T-helper 17 cell (primary cell): ENCODE data around the gene INCA1. TPM values are rescaled to one million over a fixed set of nuclear protein-coding genes. Genes with fewer than 3 reads are reported as not detected.

Experiments
- ATAC-seq: fragments of 150-1000 bp; cut with Tn5 transposase; 2 replicates; pipeline ENCODE4 v1.10.0; 2021; ENCODE audit warnings: mild to moderate bottlenecking, moderate library complexity
- DNase-seq, 3 donors: peaks; one replicate each; pipeline versions ENCODE4 v3.0.0 to v3.0.0-alpha.2; 2020 to 2021
- H3K9me3 ChIP-seq: one replicate; pipeline ENCODE4 v1.7.0; 2013; ENCODE audit warnings: low read length, mild to moderate bottlenecking; ENCODE audit not compliant: control insufficient read depth, poor library complexity, severe bottlenecking
- H3K27ac Mint-ChIP-seq: one replicate; pipeline ENCODE4 v1.8.0; 2022; ENCODE audit warnings: mild to moderate bottlenecking, moderate library complexity, mixed read lengths
- H3K27me3 Mint-ChIP-seq: one replicate; pipeline ENCODE4 v1.8.0; 2022; ENCODE audit warnings: mixed read lengths
- H3K36me3 Mint-ChIP-seq: one replicate; pipeline ENCODE4 v1.8.0; 2022; ENCODE audit warnings: low read depth, mixed read lengths
- H3K4me1 Mint-ChIP-seq: one replicate; pipeline ENCODE4 v1.8.0; 2022; ENCODE audit warnings: mild to moderate bottlenecking, mixed read lengths
- H3K4me3 Mint-ChIP-seq: one replicate; pipeline ENCODE4 v1.8.0; 2022; ENCODE audit warnings: mild to moderate bottlenecking, moderate library complexity, mixed read lengths
- total RNA-seq, 4 donors: library from RNA in 2 of 4; stranded (reverse) in 2 of 4; gene quantifications; one replicate each; pipeline ENCODE4 v1.2.3 and lab custom pipeline; 2022 to 2026

The INCA1 gene
- total RNA-seq, 2 donors from 2014 or later = not detected

- ATAC-seq (no peak), DNase-seq (no peak)
- no peaks in the 10 kb centered on the region for H3K9me3 ChIP-seq
- Mint-ChIP-seq H3K4me3 (no peak overlapping the region), H3K27me3 (no peaks in the 10 kb centered on the region), H3K4me1 (peaks cover 8% of the 10 kb centered on the region), H3K36me3 (peaks cover 2% of the 10 kb centered on the region), H3K27ac (no peak overlapping the region)
Measured at GRCh38 chr17:4959261-4959965, 37.9 kb downstream of the INCA1 start.

- Mint-ChIP-seq H3K4me1 (peaks cover 8% of the 10 kb centered on the region), H3K27me3 (no peaks in the 10 kb centered on the region), H3K4me3 (no peak overlapping the region), H3K36me3 (peaks cover 2% of the 10 kb centered on the region), H3K27ac (no peak overlapping the region)
- ATAC-seq = no peak
- DNase-seq = no peak
- H3K9me3 ChIP-seq = no peaks in the 10 kb centered on the region
Measured at GRCh38 chr17:4958102-4958501, 39.2 kb downstream of the INCA1 start.

GRCh38 chr17:4956493-4957061 lies 40.7 kb downstream of the INCA1 start:
- no peak overlapping the region for H3K27ac Mint-ChIP-seq
- peaks cover 8% of the 10 kb centered on the region for H3K4me1 Mint-ChIP-seq
- peaks cover 2% of the 10 kb centered on the region for H3K36me3 Mint-ChIP-seq
- peak; percentile 28 for ATAC-seq
- H3K27me3 Mint-ChIP-seq = no peaks in the 10 kb centered on the region
- no peak overlapping the region for H3K4me3 Mint-ChIP-seq
- DNase-seq = no peak
- H3K9me3 ChIP-seq = no peaks in the 10 kb centered on the region

- H3K36me3 Mint-ChIP-seq = no peaks in the 10 kb centered on the region
- no peak overlapping the region for H3K27ac Mint-ChIP-seq
- DNase-seq (no peak), ATAC-seq (no peak)
- no peak overlapping the region for H3K4me3 Mint-ChIP-seq
- peaks cover 16% of the 10 kb centered on the region for H3K4me1 Mint-ChIP-seq
- no peaks in the 10 kb centered on the region for H3K9me3 ChIP-seq
- no peaks in the 10 kb centered on the region for H3K27me3 Mint-ChIP-seq
Measured at GRCh38 chr17:4955091-4955490, 42.2 kb downstream of the INCA1 start.

- DNase-seq (no peak), ATAC-seq (no peak)
- H3K4me3 Mint-ChIP-seq = peak overlapping the region; percentile 28
- H3K27ac Mint-ChIP-seq = no peak overlapping the region
- H3K36me3 Mint-ChIP-seq = no peaks in the 10 kb centered on the region
- no peaks in the 10 kb centered on the region for H3K9me3 ChIP-seq
- no peaks in the 10 kb centered on the region for H3K27me3 Mint-ChIP-seq
- peaks cover 18% of the 10 kb centered on the region for H3K4me1 Mint-ChIP-seq
Measured at GRCh38 chr17:4953451-4953961, 43.8 kb downstream of the INCA1 start.

- peaks cover 22% of the 10 kb centered on the region for H3K4me1 Mint-ChIP-seq
- no peak for ATAC-seq
- peak overlapping the region; percentile 21 for H3K4me3 Mint-ChIP-seq
- peak overlapping the region; percentile 79 for H3K27ac Mint-ChIP-seq
- H3K9me3 ChIP-seq = no peaks in the 10 kb centered on the region
- H3K27me3 Mint-ChIP-seq = no peaks in the 10 kb centered on the region
- H3K36me3 Mint-ChIP-seq = peaks cover 7% of the 10 kb centered on the region
- DNase-seq = no peak
Measured at GRCh38 chr17:4951486-4951885, 45.8 kb downstream of the INCA1 start.

- no peaks in the 10 kb centered on the region for H3K9me3 ChIP-seq
- Mint-ChIP-seq H3K27ac (peak within 1 kb of the TSS; percentile 79), H3K4me1 (peaks cover 23% of the 10 kb centered on the region), H3K27me3 (no peaks in the 10 kb centered on the region), H3K4me3 (peak within 1 kb of the TSS; percentile 100), H3K36me3 (peaks cover 7% of the 10 kb centered on the region)
- DNase-seq (no peak), ATAC-seq (no peak)
Measured at GRCh38 chr17:4950746-4951204, 46.5 kb downstream of the INCA1 start, which contains the start of gene ENO3. Gene ENO3 (plus strand): TSS chr17:4951119. CDS start chr17:4951830, 711 bp downstream.

- DNase-seq (no peak), ATAC-seq (peak; percentile 2)
- H3K4me3 Mint-ChIP-seq = peak overlapping the region; percentile 100
- H3K27me3 Mint-ChIP-seq = no peaks in the 10 kb centered on the region
- peak overlapping the region; percentile 79 for H3K27ac Mint-ChIP-seq
- no peaks in the 10 kb centered on the region for H3K9me3 ChIP-seq
- peaks cover 29% of the 10 kb centered on the region for H3K4me1 Mint-ChIP-seq
- peaks cover 12% of the 10 kb centered on the region for H3K36me3 Mint-ChIP-seq
Measured at GRCh38 chr17:4950075-4950745, 47.1 kb downstream of the INCA1 start.

GRCh38 chr17:4949321-4950074 lies 47.8 kb downstream of the INCA1 start:
- Mint-ChIP-seq H3K4me1 (peaks cover 36% of the 10 kb centered on the region), H3K27ac (peak overlapping the region; percentile 96), H3K36me3 (peaks cover 15% of the 10 kb centered on the region), H3K27me3 (no peaks in the 10 kb centered on the region), H3K4me3 (peak overlapping the region; percentile 100)
- H3K9me3 ChIP-seq = no peaks in the 10 kb centered on the region
- DNase-seq (peak; percentile 60 to 66 (median 63)), ATAC-seq (peak; percentile 60)

GRCh38 chr17:4948931-4949320 lies 48.4 kb downstream of the INCA1 start:
- Mint-ChIP-seq H3K36me3 (peaks cover 19% of the 10 kb centered on the region), H3K4me3 (peak overlapping the region; percentile 100), H3K27ac (peak overlapping the region; percentile 96), H3K4me1 (peaks cover 41% of the 10 kb centered on the region), H3K27me3 (no peaks in the 10 kb centered on the region)
- DNase-seq = peak; percentile 54 to 64 (median 62)
- peak; percentile 50 for ATAC-seq
- no peaks in the 10 kb centered on the region for H3K9me3 ChIP-seq

GRCh38 chr17:4948166-4948930 lies 49.0 kb downstream of the INCA1 start, which contains the start of gene PFN1:
Gene PFN1 (minus strand): TSS chr17:4948530. CDS start chr17:4948394, 136 bp downstream.
- H3K9me3 ChIP-seq = no peaks in the 10 kb centered on the region
- H3K36me3 Mint-ChIP-seq = peaks cover 19% of the 10 kb centered on the region
- H3K27me3 Mint-ChIP-seq = no peaks in the 10 kb centered on the region
- peak within 1 kb of the TSS; percentile 100 for H3K4me3 Mint-ChIP-seq
- H3K4me1 Mint-ChIP-seq = peaks cover 43% of the 10 kb centered on the region
- ATAC-seq (peak; percentile 64), DNase-seq (peak; percentile 73 to 86 (median 79))
- peak within 1 kb of the TSS; percentile 96 for H3K27ac Mint-ChIP-seq
